K562 (cell line): ENCODE results near the gene SKOR1. TPM values are rescaled to one million over a fixed set of nuclear protein-coding genes. Genes with fewer than 3 reads are reported as not detected.

Experiments used
- DPF2 ChIP-seq: fragments of 450-650 bp; IDR thresholded peaks from 2 replicates; pipeline ENCODE4 v1.6.1; 2016
- GTF2F1 ChIP-seq: IDR thresholded peaks from 2 replicates; pipeline ENCODE4 v1.6.1; 2011; ENCODE audit warnings: low read depth, low read length, improper control_type of control experiment
- HDAC2 ChIP-seq: fragments of 450-650 bp; IDR thresholded peaks from 2 replicates; pipeline ENCODE4 v1.6.1; 2016; ENCODE audit warnings: mild to moderate bottlenecking
- TEAD2 ChIP-seq: fragments of 450-650 bp; IDR thresholded peaks from 2 replicates; pipeline ENCODE4 v1.6.1; 2016; ENCODE audit warnings: missing genetic modification characterization, control low read depth, missing compliant biosample characterization
- ZZZ3 ChIP-seq: fragments of 450-650 bp; IDR thresholded peaks from 2 replicates; pipeline ENCODE4 v1.6.1; 2016; ENCODE audit warnings: antibody characterized with exemption, mild to moderate bottlenecking, moderate library complexity
- polyA plus RNA-seq, 8 experiments: library from polyadenylated mRNA; depleted of rRNA in 4 of 8; stranded (reverse) in 5 of 8; unstranded in 3 of 8; fragments of >200 nt; fragmentation: Nextera tagmentation in 2 of 8; fragmentation: Illumina TruSeq in 1 of 8; extraction: Ambion mirVana in 2 of 8; extraction: Trizol in 1 of 8; gene quantifications; 2 replicates each; pipeline versions ENCODE4 v1.2.1 to v1.2.3, GENCODE V29; 2011 to 2014; ENCODE audit warnings: inconsistent platforms in 1 of 8, missing spikeins in 1 of 8
- total RNA-seq, 7 experiments: library from RNA; depleted of rRNA in 6 of 7; stranded (reverse); fragments of >200 nt in 6 of 7; fragmentation: Illumina TruSeq in 2 of 7; extraction: Trizol in 2 of 7; gene quantifications; 2 replicates each; pipeline versions ENCODE4 v1.2.1 to v1.2.3, GENCODE V29; 2011 to 2021; ENCODE audit warnings: low replicate concordance in 1 of 7
- TF ChIP-seq, protein P1 (sequence below): fragments of 250-450 bp; sonication (Bioruptor Pico); IDR thresholded peaks from 2 replicates; pipeline ENCODE4 v1.4.0; 2020
- TF ChIP-seq, protein P2 (sequence below): fragments of 450-650 bp; IDR thresholded peaks from 2 replicates; pipeline ENCODE4 v1.7.0; 2016; ENCODE audit warnings: borderline replicate concordance

SKOR1 gene
- total and polyA plus RNA-seq, 9 of the 15 experiments (the other 6 are each of a cell fraction or from before 2014, with no cell fraction given): 0.04 to 0.41 (median 0.09) TPM; not detected in 3

GRCh38 chr15:67873777-67874176, 48.5 kb downstream of the SKOR1 start (continued):
- TF ChIP-seq, protein P1, sequence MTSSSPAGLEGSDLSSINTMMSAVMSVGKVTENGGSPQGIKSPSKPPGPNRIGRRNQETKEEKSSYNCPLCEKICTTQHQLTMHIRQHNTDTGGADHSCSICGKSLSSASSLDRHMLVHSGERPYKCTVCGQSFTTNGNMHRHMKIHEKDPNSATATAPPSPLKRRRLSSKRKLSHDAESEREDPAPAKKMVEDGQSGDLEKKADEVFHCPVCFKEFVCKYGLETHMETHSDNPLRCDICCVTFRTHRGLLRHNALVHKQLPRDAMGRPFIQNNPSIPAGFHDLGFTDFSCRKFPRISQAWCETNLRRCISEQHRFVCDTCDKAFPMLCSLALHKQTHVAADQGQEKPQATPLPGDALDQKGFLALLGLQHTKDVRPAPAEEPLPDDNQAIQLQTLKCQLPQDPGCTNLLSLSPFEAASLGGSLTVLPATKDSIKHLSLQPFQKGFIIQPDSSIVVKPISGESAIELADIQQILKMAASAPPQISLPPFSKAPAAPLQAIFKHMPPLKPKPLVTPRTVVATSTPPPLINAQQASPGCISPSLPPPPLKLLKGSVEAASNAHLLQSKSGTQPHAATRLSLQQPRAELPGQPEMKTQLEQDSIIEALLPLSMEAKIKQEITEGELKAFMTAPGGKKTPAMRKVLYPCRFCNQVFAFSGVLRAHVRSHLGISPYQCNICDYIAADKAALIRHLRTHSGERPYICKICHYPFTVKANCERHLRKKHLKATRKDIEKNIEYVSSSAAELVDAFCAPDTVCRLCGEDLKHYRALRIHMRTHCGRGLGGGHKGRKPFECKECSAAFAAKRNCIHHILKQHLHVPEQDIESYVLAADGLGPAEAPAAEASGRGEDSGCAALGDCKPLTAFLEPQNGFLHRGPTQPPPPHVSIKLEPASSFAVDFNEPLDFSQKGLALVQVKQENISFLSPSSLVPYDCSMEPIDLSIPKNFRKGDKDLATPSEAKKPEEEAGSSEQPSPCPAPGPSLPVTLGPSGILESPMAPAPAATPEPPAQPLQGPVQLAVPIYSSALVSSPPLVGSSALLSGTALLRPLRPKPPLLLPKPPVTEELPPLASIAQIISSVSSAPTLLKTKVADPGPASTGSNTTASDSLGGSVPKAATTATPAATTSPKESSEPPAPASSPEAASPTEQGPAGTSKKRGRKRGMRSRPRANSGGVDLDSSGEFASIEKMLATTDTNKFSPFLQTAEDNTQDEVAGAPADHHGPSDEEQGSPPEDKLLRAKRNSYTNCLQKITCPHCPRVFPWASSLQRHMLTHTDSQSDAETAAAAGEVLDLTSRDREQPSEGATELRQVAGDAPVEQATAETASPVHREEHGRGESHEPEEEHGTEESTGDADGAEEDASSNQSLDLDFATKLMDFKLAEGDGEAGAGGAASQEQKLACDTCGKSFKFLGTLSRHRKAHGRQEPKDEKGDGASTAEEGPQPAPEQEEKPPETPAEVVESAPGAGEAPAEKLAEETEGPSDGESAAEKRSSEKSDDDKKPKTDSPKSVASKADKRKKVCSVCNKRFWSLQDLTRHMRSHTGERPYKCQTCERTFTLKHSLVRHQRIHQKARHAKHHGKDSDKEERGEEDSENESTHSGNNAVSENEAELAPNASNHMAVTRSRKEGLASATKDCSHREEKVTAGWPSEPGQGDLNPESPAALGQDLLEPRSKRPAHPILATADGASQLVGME (CRISPR knock-in tag): no peak
- TF ChIP-seq DPF2 (no peak), ZZZ3 (no peak), TEAD2 (tag) (no peak), HDAC2 (no peak), GTF2F1 (no peak)
- TF ChIP-seq, protein P2, sequence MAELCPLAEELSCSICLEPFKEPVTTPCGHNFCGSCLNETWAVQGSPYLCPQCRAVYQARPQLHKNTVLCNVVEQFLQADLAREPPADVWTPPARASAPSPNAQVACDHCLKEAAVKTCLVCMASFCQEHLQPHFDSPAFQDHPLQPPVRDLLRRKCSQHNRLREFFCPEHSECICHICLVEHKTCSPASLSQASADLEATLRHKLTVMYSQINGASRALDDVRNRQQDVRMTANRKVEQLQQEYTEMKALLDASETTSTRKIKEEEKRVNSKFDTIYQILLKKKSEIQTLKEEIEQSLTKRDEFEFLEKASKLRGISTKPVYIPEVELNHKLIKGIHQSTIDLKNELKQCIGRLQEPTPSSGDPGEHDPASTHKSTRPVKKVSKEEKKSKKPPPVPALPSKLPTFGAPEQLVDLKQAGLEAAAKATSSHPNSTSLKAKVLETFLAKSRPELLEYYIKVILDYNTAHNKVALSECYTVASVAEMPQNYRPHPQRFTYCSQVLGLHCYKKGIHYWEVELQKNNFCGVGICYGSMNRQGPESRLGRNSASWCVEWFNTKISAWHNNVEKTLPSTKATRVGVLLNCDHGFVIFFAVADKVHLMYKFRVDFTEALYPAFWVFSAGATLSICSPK: no peak
